WTC11 (cell line): ENCODE measurements around the gene RAD51AP2. TPM values are rescaled to one million over a fixed set of nuclear protein-coding genes. Genes with fewer than 3 reads are reported as not detected.

ENCODE experiments used
- ATAC-seq: fragments of 200-7000 bp; cut with Tn5 transposase; 2 replicates; pipeline ENCODE4 v1.10.0; 2021; ENCODE audit warnings: mild to moderate bottlenecking, moderate library complexity
- CTCF ChIA-PET: fragments of 300-600 bp; sonication (Branson Sonifier 250); formaldehyde crosslinking; loops from one replicate; lab custom pipeline; 2021; ENCODE audit warnings: antibody characterized with exemption; lab: Charles Lee
- POLR2A ChIA-PET: fragments of 350-600 bp; sonication (Branson Sonifier 250); formaldehyde crosslinking; loops from one replicate; lab custom pipeline; 2021; ENCODE audit warnings: antibody characterized with exemption; lab: Charles Lee
- DNase-seq: peaks from one replicate; pipeline ENCODE4 v3.0.0; 2021; ENCODE audit warnings: low spot score
- H3K27ac Mint-ChIP-seq: 2 replicates; pipeline ENCODE4 v1.8.0; 2021; ENCODE audit warnings: mixed read lengths
- H3K27me3 Mint-ChIP-seq: 2 replicates; pipeline ENCODE4 v1.8.0; 2021; ENCODE audit warnings: low read depth, mild to moderate bottlenecking, moderate library complexity, mixed read lengths
- H3K36me3 Mint-ChIP-seq: 2 replicates; pipeline ENCODE4 v1.8.0; 2021; ENCODE audit warnings: mixed read lengths
- H3K4me1 Mint-ChIP-seq: 2 replicates; pipeline ENCODE4 v1.8.0; 2022; ENCODE audit warnings: mixed read lengths
- H3K4me3 Mint-ChIP-seq: 2 replicates; pipeline ENCODE4 v1.8.0; 2021; ENCODE audit warnings: mild to moderate bottlenecking, moderate library complexity, mixed read lengths
- H3K9me3 Mint-ChIP-seq: 2 replicates; pipeline ENCODE4 v1.8.0; 2021; ENCODE audit warnings: mixed read lengths
- ATF3 ChIP-seq: sonication (generic); formaldehyde crosslinking; conservative IDR thresholded peaks from 2 replicates; pipeline ENCODE4 v1.8.1; 2022; ENCODE audit warnings: mild to moderate bottlenecking, missing genetic modification reagents
- E2F1 ChIP-seq: sonication (generic); formaldehyde crosslinking; IDR thresholded peaks from 2 replicates; pipeline ENCODE4 v1.8.0; 2022; ENCODE audit warnings: mild to moderate bottlenecking, missing genetic modification reagents
- E2F4 ChIP-seq: sonication (generic); formaldehyde crosslinking; IDR thresholded peaks from 2 replicates; pipeline ENCODE4 v1.8.1; 2022; ENCODE audit warnings: low read depth, mild to moderate bottlenecking, moderate library complexity, missing genetic modification reagents, borderline replicate concordance
- E2F5 ChIP-seq: sonication (generic); formaldehyde crosslinking; IDR thresholded peaks from 2 replicates; pipeline ENCODE4 v1.8.1; 2022; ENCODE audit warnings: mild to moderate bottlenecking, moderate library complexity, missing genetic modification reagents
- ELF4 ChIP-seq: sonication (generic); formaldehyde crosslinking; IDR thresholded peaks from 2 replicates; pipeline ENCODE4 v1.8.1; 2022; ENCODE audit warnings: low read depth, mild to moderate bottlenecking, moderate library complexity, missing genetic modification reagents
- EMX1 ChIP-seq: fragments of 250-450 bp; sonication (Bioruptor Pico); IDR thresholded peaks from 2 replicates; pipeline ENCODE4 v1.8.0; 2021; ENCODE audit warnings: mild to moderate bottlenecking
- FOXJ3 ChIP-seq: sonication (generic); formaldehyde crosslinking; IDR thresholded peaks from 2 replicates; pipeline ENCODE4 v1.9.0; 2021; ENCODE audit warnings: missing genetic modification reagents, mild to moderate bottlenecking, borderline replicate concordance
- FOXP1 ChIP-seq: sonication (generic); formaldehyde crosslinking; IDR thresholded peaks from 2 replicates; pipeline ENCODE4 v1.8.0; 2022; ENCODE audit warnings: missing genetic modification reagents, mild to moderate bottlenecking, moderate library complexity, borderline replicate concordance
- GABPB1 ChIP-seq: sonication (generic); formaldehyde crosslinking; IDR thresholded peaks from 2 replicates; pipeline ENCODE4 v1.8.1; 2023; ENCODE audit warnings: mild to moderate bottlenecking, missing genetic modification reagents
- IRF2 ChIP-seq: sonication (generic); formaldehyde crosslinking; IDR thresholded peaks from 2 replicates; pipeline ENCODE4 v1.8.0; 2022; ENCODE audit warnings: low read depth, missing genetic modification reagents, borderline replicate concordance
- JAZF1 ChIP-seq: fragments of 250-450 bp; sonication (Bioruptor Pico); IDR thresholded peaks from 2 replicates; pipeline ENCODE4 v1.9.0; 2021; ENCODE audit warnings: moderate library complexity, mild to moderate bottlenecking, inconsistent platforms
- NFE2L1 ChIP-seq: sonication (generic); formaldehyde crosslinking; IDR thresholded peaks from 2 replicates; pipeline ENCODE4 v1.8.1; 2023; ENCODE audit warnings: missing genetic modification reagents
- NR1H2 ChIP-seq: sonication (generic); formaldehyde crosslinking; IDR thresholded peaks from 2 replicates; pipeline ENCODE4 v1.9.0; 2021; ENCODE audit warnings: mild to moderate bottlenecking, moderate library complexity, missing genetic modification reagents
- NR2C2 ChIP-seq: sonication (generic); formaldehyde crosslinking; IDR thresholded peaks from 2 replicates; pipeline ENCODE4 v1.8.0; 2022; ENCODE audit warnings: mild to moderate bottlenecking, missing genetic modification reagents
- NR3C1 ChIP-seq: sonication (generic); formaldehyde crosslinking; conservative IDR thresholded peaks from 2 replicates; pipeline ENCODE4 v1.8.1; 2023; ENCODE audit warnings: low read depth, mild to moderate bottlenecking, missing genetic modification reagents
- RELA ChIP-seq: sonication (generic); formaldehyde crosslinking; IDR thresholded peaks from 2 replicates; pipeline ENCODE4 v1.8.1; 2022; ENCODE audit warnings: missing genetic modification reagents, mild to moderate bottlenecking, borderline replicate concordance
- STAT6 ChIP-seq: sonication (generic); formaldehyde crosslinking; conservative IDR thresholded peaks from 2 replicates; pipeline ENCODE4 v1.8.1; 2023; ENCODE audit warnings: mild to moderate bottlenecking, low read depth, missing genetic modification reagents, moderate library complexity
- TEAD4 ChIP-seq: sonication (generic); formaldehyde crosslinking; IDR thresholded peaks from 2 replicates; pipeline ENCODE4 v1.8.0; 2022; ENCODE audit warnings: mild to moderate bottlenecking, missing genetic modification reagents
- TP53 ChIP-seq: sonication (generic); formaldehyde crosslinking; IDR thresholded peaks from 2 replicates; pipeline ENCODE4 v1.8.1; 2023; ENCODE audit warnings: mild to moderate bottlenecking, missing genetic modification reagents
- ZNF138 ChIP-seq: sonication (generic); formaldehyde crosslinking; conservative IDR thresholded peaks from 2 replicates; pipeline ENCODE4 v1.8.1; 2022; ENCODE audit warnings: mild to moderate bottlenecking, moderate library complexity, missing genetic modification reagents
- ZNF219 ChIP-seq: sonication (generic); formaldehyde crosslinking; IDR thresholded peaks from 2 replicates; pipeline ENCODE4 v1.8.0; 2023; ENCODE audit warnings: missing genetic modification reagents, mild to moderate bottlenecking, borderline replicate concordance
- ZNF281 ChIP-seq: sonication (generic); formaldehyde crosslinking; IDR thresholded peaks from 2 replicates; pipeline ENCODE4 v1.8.0; 2023; ENCODE audit warnings: mild to moderate bottlenecking, missing genetic modification reagents
- ZNF423 ChIP-seq: fragments of 250-450 bp; sonication (Bioruptor Pico); IDR thresholded peaks from 2 replicates; pipeline ENCODE4 v2.1.2; 2022; ENCODE audit warnings: mild to moderate bottlenecking, moderate library complexity
- total RNA-seq: library from RNA; stranded (reverse); gene quantifications from 3 replicates; pipeline ENCODE4 v1.2.3, GENCODE V29; 2021

The RAD51AP2 gene
- total RNA-seq, 1 experiment from 2014 or later, result 0.26 TPM

- no peak for TF ChIP-seq STAT6 (CRISPR knock-in tag)
- TF ChIP-seq FOXJ3 (CRISPR knock-in tag), result no peak
- TF ChIP-seq ZNF219 (CRISPR knock-in tag), result no peak
- no peak for TF ChIP-seq TP53 (CRISPR knock-in tag)
- TF ChIP-seq NFE2L1 (CRISPR knock-in tag), result no peak
- TF ChIP-seq E2F5 (CRISPR knock-in tag), result no peak
- TF ChIP-seq EMX1 (CRISPR knock-in tag), result no peak
- TF ChIP-seq GABPB1 (CRISPR knock-in tag), result no peak
- no peak for TF ChIP-seq ELF4 (CRISPR knock-in tag)
- TF ChIP-seq NR2C2 (CRISPR knock-in tag), result no peak
- no peak for TF ChIP-seq TEAD4 (CRISPR knock-in tag)
- TF ChIP-seq E2F1, result no peak
- TF ChIP-seq, all 79 proteins: peak for 0
- no peaks in the 10 kb centered on the region for H3K36me3 Mint-ChIP-seq
- peaks cover 38% of the 10 kb centered on the region for H3K4me1 Mint-ChIP-seq
- DNase-seq (no peak), ATAC-seq (no peak)
- POLR2A ChIA-PET, result no interaction called here
- H3K27me3 Mint-ChIP-seq, result peaks cover 3% of the 10 kb centered on the region; the same call in 1 of the 2 replicates
- H3K9me3 Mint-ChIP-seq, result no peaks in the 10 kb centered on the region
- CTCF ChIA-PET, result no interaction called here
- no peak overlapping the region for H3K4me3 Mint-ChIP-seq
- no peak overlapping the region for H3K27ac Mint-ChIP-seq
Observed at GRCh38 chr2:17521621-17522020, 3.4 kb upstream of the RAD51AP2 start.

- no peak for TF ChIP-seq E2F4 (CRISPR knock-in tag)
- ATAC-seq (0 out of 2 replicates have a peak, but pooled peaks have one; percentile 6), DNase-seq (no peak)
- ChIA-PET POLR2A (no interaction called here), CTCF (no interaction called here)
- H3K4me3 Mint-ChIP-seq, result no peak overlapping the region
- no peaks in the 10 kb centered on the region for H3K9me3 Mint-ChIP-seq
- H3K27me3 Mint-ChIP-seq, result peaks cover 3% of the 10 kb centered on the region; the same call in 1 of the 2 replicates
- no peak overlapping the region for H3K27ac Mint-ChIP-seq
- peaks cover 39% of the 10 kb centered on the region for H3K4me1 Mint-ChIP-seq
- no peaks in the 10 kb centered on the region for H3K36me3 Mint-ChIP-seq
Observed at GRCh38 chr2:17520761-17521160, 2.5 kb upstream of the RAD51AP2 start.

GRCh38 chr2:17519486-17519885, 1.2 kb upstream of the RAD51AP2 start:
- CTCF ChIA-PET, result no interaction called here
- TF ChIP-seq RELA (no peak), ZNF423 (CRISPR knock-in tag) (no peak), IRF2 (no peak), JAZF1 (no peak), ZNF138 (CRISPR knock-in tag) (no peak), NR3C1 (no peak), ATF3 (CRISPR knock-in tag) (no peak), FOXP1 (CRISPR knock-in tag) (no peak), NR1H2 (CRISPR knock-in tag) (no peak), ZNF281 (CRISPR knock-in tag) (no peak)
- Mint-ChIP-seq H3K27ac (no peak overlapping the region), H3K9me3 (no peaks in the 10 kb centered on the region), H3K36me3 (no peaks in the 10 kb centered on the region), H3K4me1 (peaks cover 44% of the 10 kb centered on the region), H3K4me3 (no peak overlapping the region), H3K27me3 (peaks cover 3% of the 10 kb centered on the region; the same call in 1 of the 2 replicates)
- no peak for DNase-seq
- POLR2A ChIA-PET, result no interaction called here
- no peak for ATAC-seq
